ENCODE measurements around the gene TRAF2.

TRAF2 gene

GRCh38 chr9:136953771-136954269 lies 67.5 kb downstream of the TRAF2 start:
- Histone ChIP-seq H3K9me3 (ENCODE audit: insufficient read depth, low read depth, low read length) (no peaks in the 10 kb centered on the region), H3K4me1 (ENCODE audit: insufficient read depth, low read length) (peaks cover 5% of the 10 kb centered on the region; the same call in 1 of the 2 replicates), H3K4me3 (ENCODE audit: low read length) (no peak overlapping the region), H3K27me3 (ENCODE audit: insufficient read depth, low read length) (no peaks in the 10 kb centered on the region), H3K9ac (ENCODE audit: low read depth, low read length) (no peak overlapping the region), H3K27ac (ENCODE audit: low read length) (no peak overlapping the region), H3K36me3 (ENCODE audit: insufficient read depth, low read depth, low read length) (no peaks in the 10 kb centered on the region)

GRCh38 chr9:136954270-136955083 lies 68.2 kb downstream of the TRAF2 start:
- Histone ChIP-seq H3K36me3 (ENCODE audit: insufficient read depth, low read depth, low read length) (no peaks in the 10 kb centered on the region), H3K4me3 (ENCODE audit: low read length) (no peak overlapping the region), H3K9ac (ENCODE audit: low read depth, low read length) (no peak overlapping the region), H3K27ac (ENCODE audit: low read length) (no peak overlapping the region), H3K4me1 (ENCODE audit: insufficient read depth, low read length) (peaks cover 5% of the 10 kb centered on the region; the same call in 1 of the 2 replicates), H3K27me3 (ENCODE audit: insufficient read depth, low read length) (no peaks in the 10 kb centered on the region), H3K9me3 (ENCODE audit: insufficient read depth, low read depth, low read length) (no peaks in the 10 kb centered on the region)

GRCh38 chr9:136955202-136955942 lies 69.1 kb downstream of the TRAF2 start:
- Histone ChIP-seq H3K4me3 (ENCODE audit: low read length) (no peak overlapping the region), H3K36me3 (ENCODE audit: insufficient read depth, low read depth, low read length) (no peaks in the 10 kb centered on the region), H3K9ac (ENCODE audit: low read depth, low read length) (no peak overlapping the region), H3K9me3 (ENCODE audit: insufficient read depth, low read depth, low read length) (no peaks in the 10 kb centered on the region), H3K4me1 (ENCODE audit: insufficient read depth, low read length) (peaks cover 3% of the 10 kb centered on the region; the same call in 1 of the 2 replicates), H3K27me3 (ENCODE audit: insufficient read depth, low read length) (no peaks in the 10 kb centered on the region), H3K27ac (ENCODE audit: low read length) (no peak overlapping the region)

GRCh38 chr9:136955943-136956335 lies 69.6 kb downstream of the TRAF2 start:
- Histone ChIP-seq H3K9me3 (ENCODE audit: insufficient read depth, low read depth, low read length) (no peaks in the 10 kb centered on the region), H3K9ac (ENCODE audit: low read depth, low read length) (no peak overlapping the region), H3K27ac (ENCODE audit: low read length) (no peak overlapping the region), H3K36me3 (ENCODE audit: insufficient read depth, low read depth, low read length) (no peaks in the 10 kb centered on the region), H3K4me3 (ENCODE audit: low read length) (no peak overlapping the region), H3K27me3 (ENCODE audit: insufficient read depth, low read length) (no peaks in the 10 kb centered on the region), H3K4me1 (ENCODE audit: insufficient read depth, low read length) (no peaks in the 10 kb centered on the region)

- no peak overlapping the region for H3K9ac ChIP-seq (ENCODE audit: low read depth, low read length)
- no peaks in the 10 kb centered on the region for H3K4me1 ChIP-seq (ENCODE audit: insufficient read depth, low read length)
- H3K27me3 ChIP-seq (ENCODE audit: insufficient read depth, low read length), result no peaks in the 10 kb centered on the region
- H3K9me3 ChIP-seq (ENCODE audit: insufficient read depth, low read depth, low read length), result no peaks in the 10 kb centered on the region
- no peaks in the 10 kb centered on the region for H3K36me3 ChIP-seq (ENCODE audit: insufficient read depth, low read depth, low read length)
- H3K4me3 ChIP-seq (ENCODE audit: low read length), result no peak overlapping the region
- H3K27ac ChIP-seq (ENCODE audit: low read length), result no peak overlapping the region
Measured at GRCh38 chr9:136956604-136957003, 70.3 kb downstream of the TRAF2 start.

- no peak overlapping the region for H3K27ac ChIP-seq (ENCODE audit: low read length)
Measured at GRCh38 chr9:136957461-136957860, 71.1 kb downstream of the TRAF2 start.

GRCh38 chr9:136957901-136958300 lies 71.6 kb downstream of the TRAF2 start:
- Histone ChIP-seq H3K9me3 (ENCODE audit: insufficient read depth, low read depth, low read length) (no peaks in the 10 kb centered on the region), H3K4me3 (ENCODE audit: low read length) (no peak overlapping the region), H3K36me3 (ENCODE audit: insufficient read depth, low read depth, low read length) (no peaks in the 10 kb centered on the region), H3K27ac (ENCODE audit: low read length) (no peak overlapping the region), H3K27me3 (ENCODE audit: insufficient read depth, low read length) (no peaks in the 10 kb centered on the region), H3K9ac (ENCODE audit: low read depth, low read length) (no peak overlapping the region), H3K4me1 (ENCODE audit: insufficient read depth, low read length) (no peaks in the 10 kb centered on the region)

More at GRCh38 chr9:136957461-136957860, 71.1 kb downstream of the TRAF2 start:
- no peaks in the 10 kb centered on the region for H3K27me3 ChIP-seq (ENCODE audit: insufficient read depth, low read length)
- no peak overlapping the region for H3K4me3 ChIP-seq (ENCODE audit: low read length)
- H3K9me3 ChIP-seq (ENCODE audit: insufficient read depth, low read depth, low read length), result no peaks in the 10 kb centered on the region
- H3K36me3 ChIP-seq (ENCODE audit: insufficient read depth, low read depth, low read length), result no peaks in the 10 kb centered on the region
- H3K9ac ChIP-seq (ENCODE audit: low read depth, low read length), result no peak overlapping the region
- H3K4me1 ChIP-seq (ENCODE audit: insufficient read depth, low read length), result no peaks in the 10 kb centered on the region

GRCh38 chr9:136958473-136958872 lies 72.2 kb downstream of the TRAF2 start:
- Histone ChIP-seq H3K27ac (ENCODE audit: low read length) (no peak overlapping the region), H3K36me3 (ENCODE audit: insufficient read depth, low read depth, low read length) (no peaks in the 10 kb centered on the region), H3K27me3 (ENCODE audit: insufficient read depth, low read length) (no peaks in the 10 kb centered on the region), H3K4me3 (ENCODE audit: low read length) (no peak overlapping the region), H3K9ac (ENCODE audit: low read depth, low read length) (no peak overlapping the region), H3K9me3 (ENCODE audit: insufficient read depth, low read depth, low read length) (no peaks in the 10 kb centered on the region), H3K4me1 (ENCODE audit: insufficient read depth, low read length) (no peaks in the 10 kb centered on the region)

GRCh38 chr9:136958898-136959850 lies 72.9 kb downstream of the TRAF2 start:
- Histone ChIP-seq H3K27me3 (ENCODE audit: insufficient read depth, low read length) (no peaks in the 10 kb centered on the region), H3K9me3 (ENCODE audit: insufficient read depth, low read depth, low read length) (no peaks in the 10 kb centered on the region), H3K36me3 (ENCODE audit: insufficient read depth, low read depth, low read length) (no peaks in the 10 kb centered on the region), H3K9ac (ENCODE audit: low read depth, low read length) (no peak overlapping the region), H3K4me1 (ENCODE audit: insufficient read depth, low read length) (no peaks in the 10 kb centered on the region), H3K27ac (ENCODE audit: low read length) (no peak overlapping the region), H3K4me3 (ENCODE audit: low read length) (no peak overlapping the region)

- Histone ChIP-seq H3K36me3 (ENCODE audit: insufficient read depth, low read depth, low read length) (no peaks in the 10 kb centered on the region), H3K9ac (ENCODE audit: low read depth, low read length) (no peak overlapping the region), H3K4me3 (ENCODE audit: low read length) (no peak overlapping the region), H3K27ac (ENCODE audit: low read length) (no peak overlapping the region), H3K9me3 (ENCODE audit: insufficient read depth, low read depth, low read length) (no peaks in the 10 kb centered on the region), H3K4me1 (ENCODE audit: insufficient read depth, low read length) (no peaks in the 10 kb centered on the region), H3K27me3 (ENCODE audit: insufficient read depth, low read length) (no peaks in the 10 kb centered on the region)
Measured at GRCh38 chr9:136960212-136960937, 74.1 kb downstream of the TRAF2 start.

- Histone ChIP-seq H3K9ac (ENCODE audit: low read depth, low read length) (no peak overlapping the region), H3K27ac (ENCODE audit: low read length) (no peak overlapping the region), H3K27me3 (ENCODE audit: insufficient read depth, low read length) (no peaks in the 10 kb centered on the region), H3K9me3 (ENCODE audit: insufficient read depth, low read depth, low read length) (no peaks in the 10 kb centered on the region), H3K36me3 (ENCODE audit: insufficient read depth, low read depth, low read length) (no peaks in the 10 kb centered on the region), H3K4me1 (ENCODE audit: insufficient read depth, low read length) (no peaks in the 10 kb centered on the region), H3K4me3 (ENCODE audit: low read length) (no peak overlapping the region)
Measured at GRCh38 chr9:136960938-136961275, 74.6 kb downstream of the TRAF2 start.

All from iPS-20b (cell line).